Measurements from ENCODE around the gene KLHL29.
"Not testable (repeated sequence)": the region's sequence is repeated elsewhere in the genome, so short reads cannot be mapped to it uniquely, and the experiment has no call there.

Gene KLHL29

DNA sequence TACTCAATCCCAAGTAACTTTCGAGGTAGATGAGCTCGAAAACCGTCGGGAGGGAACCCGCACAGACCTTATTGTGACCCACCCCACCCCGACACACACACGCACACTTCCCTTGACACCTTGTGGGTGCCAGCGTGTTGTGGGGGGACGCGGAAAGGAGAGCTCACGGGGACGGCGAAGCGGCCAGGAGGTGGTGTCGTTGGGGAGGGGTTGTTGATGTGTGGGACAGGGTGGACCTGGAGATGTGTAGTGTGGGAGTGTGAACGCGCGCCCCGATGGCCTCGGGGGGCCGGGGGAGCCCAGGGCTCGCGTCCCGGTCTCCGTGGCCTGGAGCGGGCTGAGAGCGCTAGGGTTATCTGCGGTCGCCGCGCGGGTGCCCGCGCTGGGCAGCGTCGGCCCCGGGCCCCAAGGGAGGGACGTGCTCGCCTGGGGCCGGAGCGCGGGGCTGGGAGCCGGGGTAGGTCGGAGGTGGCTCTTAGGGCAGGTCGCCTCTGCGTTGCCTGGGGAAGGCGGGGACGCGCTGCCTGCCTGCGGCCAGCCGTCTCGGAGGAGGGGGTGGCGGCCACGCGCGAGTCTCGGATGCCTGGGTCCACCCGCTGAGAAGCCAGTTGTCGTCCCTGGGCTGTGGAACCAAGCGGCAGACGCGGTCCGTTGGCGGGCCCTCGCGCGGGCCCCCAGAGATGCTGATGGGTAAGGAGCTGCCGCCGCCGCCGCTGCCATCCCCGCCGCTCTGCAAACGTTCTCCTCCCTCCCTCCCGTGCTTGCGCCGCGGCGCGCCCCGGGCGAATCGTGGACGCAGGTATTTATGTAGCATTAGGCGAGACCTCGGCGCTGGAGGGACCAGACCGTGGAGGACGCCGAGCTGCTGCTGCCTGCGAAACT, 1.6 kb downstream of the KLHL29 start:
- Histone ChIP-seq H3K4me3 (peak overlapping the region; percentile 73), H3K27ac (peak overlapping the region in 1 of 2 donors; percentile 80)
- no peak for TF ChIP-seq CTCF (IDR thresholded peaks at IDR 0.05)
- no peak for DNase-seq (ENCODE audit: low spot score)

DNA sequence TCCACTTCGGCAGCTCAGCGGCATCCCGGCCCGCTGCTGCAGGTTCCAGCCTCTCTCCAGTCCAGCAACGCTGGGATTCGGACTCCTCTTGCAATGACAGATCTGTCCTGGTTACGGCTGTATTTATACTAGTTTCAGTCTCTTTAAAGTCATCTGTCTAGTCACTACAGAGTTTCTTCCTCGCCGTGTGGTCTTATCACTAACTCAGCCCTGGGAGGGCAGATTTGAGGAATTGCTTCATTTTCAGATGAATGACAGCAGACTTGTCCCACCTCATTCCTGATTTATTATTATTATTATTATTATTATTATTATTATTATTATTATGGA, 2.2 kb downstream of the KLHL29 start:
- Histone ChIP-seq H3K27ac (peak overlapping the region in 1 of 2 donors; percentile 15), H3K4me3 (peak overlapping the region; percentile 73)
- no peak for DNase-seq (ENCODE audit: low spot score)
- no peak for TF ChIP-seq CTCF (IDR thresholded peaks at IDR 0.05)

DNA sequence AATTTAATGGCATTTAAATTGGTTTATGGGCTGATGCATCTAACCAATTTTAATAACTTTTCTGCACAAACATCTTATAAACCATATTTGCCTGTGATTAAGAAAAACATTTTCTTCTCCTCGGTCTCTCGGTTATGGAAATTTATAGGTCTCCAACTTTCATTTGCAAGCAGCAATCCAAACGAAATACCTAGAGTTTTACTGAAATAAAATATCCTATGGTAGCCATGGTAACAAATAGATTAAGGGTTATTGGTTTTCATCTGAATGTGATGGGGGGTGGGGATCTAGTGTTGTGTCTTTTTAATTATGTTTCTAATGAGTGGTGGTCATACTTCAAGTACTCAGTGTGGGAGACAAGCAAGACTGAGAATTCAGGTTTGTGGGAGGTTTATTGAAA, 2.9 kb downstream of the KLHL29 start:
- Histone ChIP-seq H3K27ac (no peak overlapping the region), H3K4me3 (no peak overlapping the region)
- DNase-seq (ENCODE audit: low spot score), result no peak
- TF ChIP-seq CTCF (IDR thresholded peaks at IDR 0.05), result no peak

DNA sequence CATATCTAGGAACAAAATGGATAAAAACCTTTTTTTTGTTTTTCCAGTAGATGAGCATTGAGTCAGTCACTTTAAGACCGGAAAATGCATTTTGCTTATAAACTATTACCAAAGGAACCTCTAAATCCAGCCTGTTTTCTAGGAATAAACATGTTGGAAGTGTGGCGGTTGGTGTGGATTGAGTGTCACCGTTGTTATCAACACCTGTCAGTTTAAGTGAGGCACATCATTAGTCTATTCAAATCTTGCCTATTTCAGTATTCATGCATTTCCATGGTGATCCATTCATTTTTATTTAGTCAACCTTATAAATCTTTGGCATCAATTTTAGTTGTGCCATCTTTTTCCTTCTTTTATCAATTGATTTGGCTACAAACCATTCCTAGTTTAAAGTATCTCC, 3.3 kb downstream of the KLHL29 start:
- Histone ChIP-seq H3K4me3 (no peak overlapping the region), H3K27ac (no peak overlapping the region)
- TF ChIP-seq CTCF (IDR thresholded peaks at IDR 0.05), result no peak
- DNase-seq (ENCODE audit: low spot score), result no peak

- TF ChIP-seq CTCF (IDR thresholded peaks at IDR 0.05), result no peak
- Histone ChIP-seq H3K27ac (no peak overlapping the region), H3K4me3 (no peak overlapping the region)
- no peak for DNase-seq (ENCODE audit: low spot score)
Observed at GRCh38 chr2:23388756-23389514, 4.0 kb downstream of the KLHL29 start.

GRCh38 chr2:23390152-23390551, 5.2 kb downstream of the KLHL29 start:
- Histone ChIP-seq H3K27ac (no peak overlapping the region), H3K4me3 (no peak overlapping the region)
- DNase-seq (ENCODE audit: low spot score), result no peak
- TF ChIP-seq CTCF (IDR thresholded peaks at IDR 0.05), result no peak

- not testable (repeated sequence) for H3K4me3 ChIP-seq; DNase-seq (ENCODE audit: low spot score); H3K27ac ChIP-seq
Observed at GRCh38 chr2:23391237-23391736, 6.3 kb downstream of the KLHL29 start.
